Adrenal gland (tissue), 5 donors: ENCODE measurements around the gene STK17A.

ENCODE experiments used
- CTCF ChIP-seq, 6 experiments: fragments of 450-650 bp in 4 of 6; fragments of 200-600 bp in 2 of 6; sonication (generic) in 1 of 6; IDR thresholded peaks; 1 replicate in 5 of 6; 2 replicates in 1 of 6; pipeline versions ENCODE4 v1.5.1 to v1.8.0; 2016 to 2021; ENCODE audit warnings: antibody characterized with exemption in 6 of 6, mild to moderate bottlenecking in 2 of 6, moderate library complexity in 1 of 6
- POLR2A ChIP-seq, 2 donors: fragments of 450-650 bp; IDR thresholded peaks; one replicate each; pipeline ENCODE4 v1.6.1; 2017; ENCODE audit warnings: antibody characterized with exemption in 2 of 2, mild to moderate bottlenecking in 2 of 2, moderate library complexity in 1 of 2
- donor health status: DM: no; HTN: no; CAD: no.

- TF ChIP-seq CTCF (IDR thresholded peaks at IDR 0.05) (no peak), POLR2A (IDR thresholded peaks at IDR 0.05) (no peak)
Observed at GRCh38 chr7:43671521-43671920, 88.6 kb downstream of the STK17A start.
